ENCODE measurements around the gene FBXW12.

Gene FBXW12

DNA sequence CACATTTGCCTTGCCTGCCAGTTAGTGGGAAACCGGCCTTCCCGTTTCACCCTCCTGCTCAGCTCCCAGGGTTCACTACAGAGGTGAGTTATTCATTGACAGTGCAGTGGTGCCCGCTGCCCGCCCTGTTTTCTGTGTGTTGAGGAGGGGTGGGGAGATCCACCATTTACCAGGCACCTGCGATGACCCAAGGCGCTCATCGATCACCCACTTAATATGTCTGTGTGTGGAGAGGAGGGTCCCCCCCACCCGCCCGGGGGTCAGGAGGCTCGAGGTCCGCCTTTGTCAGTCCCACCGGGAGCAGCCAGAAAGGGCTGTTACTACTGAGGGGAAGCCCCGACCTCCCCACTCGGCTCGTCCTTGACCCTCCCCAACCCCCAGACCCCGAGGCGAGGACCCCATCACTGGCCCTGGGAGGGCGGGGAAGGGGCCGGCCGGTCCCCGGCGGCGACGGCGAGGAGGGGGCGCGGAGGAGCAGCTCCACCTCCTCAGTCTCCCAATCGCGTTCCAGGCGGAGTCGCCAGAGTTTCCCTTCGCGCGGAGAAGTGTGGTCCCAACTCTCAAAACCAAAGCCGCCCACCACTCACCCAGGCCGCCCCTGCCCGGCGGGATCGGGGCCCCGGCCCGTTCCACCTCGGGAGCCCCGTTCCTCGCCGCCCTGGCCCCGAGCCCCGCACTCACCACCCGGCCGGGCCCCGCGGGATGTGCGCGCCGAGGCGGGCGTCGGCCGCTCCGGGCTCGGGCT lies 56.7 kb downstream of the FBXW12 start:
- no peak for DNase-seq (ENCODE audit: low read depth)
- TF ChIP-seq, protein P1, sequence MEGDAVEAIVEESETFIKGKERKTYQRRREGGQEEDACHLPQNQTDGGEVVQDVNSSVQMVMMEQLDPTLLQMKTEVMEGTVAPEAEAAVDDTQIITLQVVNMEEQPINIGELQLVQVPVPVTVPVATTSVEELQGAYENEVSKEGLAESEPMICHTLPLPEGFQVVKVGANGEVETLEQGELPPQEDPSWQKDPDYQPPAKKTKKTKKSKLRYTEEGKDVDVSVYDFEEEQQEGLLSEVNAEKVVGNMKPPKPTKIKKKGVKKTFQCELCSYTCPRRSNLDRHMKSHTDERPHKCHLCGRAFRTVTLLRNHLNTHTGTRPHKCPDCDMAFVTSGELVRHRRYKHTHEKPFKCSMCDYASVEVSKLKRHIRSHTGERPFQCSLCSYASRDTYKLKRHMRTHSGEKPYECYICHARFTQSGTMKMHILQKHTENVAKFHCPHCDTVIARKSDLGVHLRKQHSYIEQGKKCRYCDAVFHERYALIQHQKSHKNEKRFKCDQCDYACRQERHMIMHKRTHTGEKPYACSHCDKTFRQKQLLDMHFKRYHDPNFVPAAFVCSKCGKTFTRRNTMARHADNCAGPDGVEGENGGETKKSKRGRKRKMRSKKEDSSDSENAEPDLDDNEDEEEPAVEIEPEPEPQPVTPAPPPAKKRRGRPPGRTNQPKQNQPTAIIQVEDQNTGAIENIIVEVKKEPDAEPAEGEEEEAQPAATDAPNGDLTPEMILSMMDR (IDR thresholded peaks at IDR 0.05; ENCODE audit: low read length, missing control alignments), result no peak
- H3K4me3 ChIP-seq (replicated peaks; ENCODE audit: low read depth, low read length), result peak overlapping the region; percentile 63

DNA sequence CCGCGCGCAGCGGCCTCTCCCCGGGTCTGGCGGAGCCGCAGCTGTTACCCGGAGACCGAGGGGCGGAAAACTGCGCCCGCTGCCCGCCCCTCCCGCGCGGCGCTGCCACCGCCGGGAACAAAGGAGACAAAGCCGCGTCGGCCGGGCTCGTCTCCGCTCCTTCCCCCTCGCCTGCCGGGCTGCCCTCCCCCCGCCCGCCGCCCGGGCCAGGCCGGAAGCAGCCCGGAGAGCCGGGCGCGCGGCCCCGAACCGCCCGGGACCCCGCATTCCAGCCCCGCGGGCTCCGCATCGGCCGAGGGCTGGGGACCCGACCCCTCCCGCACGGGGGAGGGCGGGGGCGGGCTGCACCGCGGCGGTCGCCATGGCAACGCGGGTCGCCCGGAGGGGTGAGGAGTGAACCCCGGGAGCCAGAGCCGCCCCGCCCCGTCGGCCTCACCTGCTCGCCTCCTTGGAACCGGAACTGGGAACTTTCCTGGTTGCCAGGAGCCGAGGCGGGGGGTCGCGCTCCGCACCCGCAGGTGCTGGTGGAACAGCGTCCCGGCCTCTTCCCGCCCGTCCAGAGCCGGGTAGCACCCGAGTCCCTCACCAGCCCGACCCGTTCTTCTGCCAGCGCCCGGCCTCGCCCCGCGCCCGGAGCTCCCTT lies 57.4 kb downstream of the FBXW12 start:
- peak; percentile 22 for DNase-seq (ENCODE audit: low read depth)
- TF ChIP-seq, protein P1 (IDR thresholded peaks at IDR 0.05; ENCODE audit: low read length, missing control alignments), result no peak

GRCh38 chr3:48429960-48430707 lies 58.1 kb downstream of the FBXW12 start, which contains the start of gene PLXNB1:
TSS of gene PLXNB1 (minus strand) at chr3:48430086. CDS start at chr3:48424611, 5,475 bp downstream.
- TF ChIP-seq, protein P1 (IDR thresholded peaks at IDR 0.05; ENCODE audit: low read length, missing control alignments), result no peak
- DNase-seq (ENCODE audit: low read depth), result peak; percentile 70
- peak within 1 kb of the TSS; percentile 63 for H3K4me3 ChIP-seq (replicated peaks; ENCODE audit: low read depth, low read length)

More for the DNA sequence above, 57.4 kb downstream of the FBXW12 start:
- peak overlapping the region; percentile 63 for H3K4me3 ChIP-seq (replicated peaks; ENCODE audit: low read depth, low read length)

GRCh38 chr3:48430708-48431101 lies 58.7 kb downstream of the FBXW12 start:
- DNase-seq (ENCODE audit: low read depth), result no peak
- H3K4me3 ChIP-seq (replicated peaks; ENCODE audit: low read depth, low read length), result no peak overlapping the region
- TF ChIP-seq, protein P1 (IDR thresholded peaks at IDR 0.05; ENCODE audit: low read length, missing control alignments), result no peak

DNA sequence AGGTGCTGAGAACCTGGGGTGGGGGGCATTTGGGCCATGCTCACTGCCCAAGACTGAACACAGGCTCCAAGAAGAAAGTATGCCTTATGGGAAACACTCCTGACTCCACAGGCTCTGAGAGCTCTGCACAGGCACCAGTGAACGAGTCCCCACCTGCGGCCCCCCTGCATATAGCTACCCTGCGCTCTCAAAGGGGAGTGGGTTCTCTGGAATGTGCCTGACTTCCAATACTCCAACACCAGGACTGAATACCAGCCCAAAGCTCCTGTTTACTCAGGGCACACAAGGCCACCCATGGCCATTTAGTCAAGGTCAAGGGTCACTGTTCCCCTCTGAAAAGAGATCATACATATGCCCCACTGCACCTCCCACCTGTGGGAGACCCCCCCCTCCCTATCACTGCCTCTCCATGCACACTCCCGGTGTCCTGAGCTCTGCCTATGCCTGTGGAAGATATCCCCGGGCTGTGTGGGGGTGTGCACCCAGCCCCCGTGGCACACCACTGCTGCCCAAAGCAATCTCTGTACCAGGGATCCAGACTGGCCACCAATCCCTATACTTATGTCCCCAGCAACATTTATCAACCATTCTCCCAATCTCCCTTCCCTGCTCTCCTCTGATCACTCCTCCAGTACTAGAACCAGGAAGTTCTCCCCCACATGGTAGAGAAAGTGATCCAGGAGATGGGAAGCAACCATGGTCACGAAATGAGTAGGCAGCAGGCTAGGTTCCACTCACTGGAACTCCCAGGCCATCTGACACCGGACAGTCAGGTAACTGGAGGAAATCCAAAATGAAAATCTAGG lies 59.4 kb downstream of the FBXW12 start:
- TF ChIP-seq, protein P1 (IDR thresholded peaks at IDR 0.05; ENCODE audit: low read length, missing control alignments), result no peak
- DNase-seq (ENCODE audit: low read depth), result no peak
- no peak overlapping the region for H3K4me3 ChIP-seq (replicated peaks; ENCODE audit: low read depth, low read length)
